Breast epithelium (tissue), 4 donors: ENCODE measurements around the gene SLC2A4RG. TPM values are rescaled to one million over a fixed set of nuclear protein-coding genes. Genes with fewer than 3 reads are reported as not detected.

Experiments used
- DNase-seq, 2 donors: peaks; one replicate each; pipeline ENCODE4 v3.0.0-alpha.2; 2019; ENCODE audit warnings: low spot score in 2 of 2
- H3K27ac ChIP-seq, 2 donors: fragments of 200-600 bp; sonication (generic) in 1 of 2; one replicate each; pipeline ENCODE4 v1.5.1; 2016 to 2019; ENCODE audit warnings: mild to moderate bottlenecking in 1 of 2
- H3K27me3 ChIP-seq, 2 donors: fragments of 200-600 bp; sonication (generic) in 1 of 2; one replicate each; pipeline versions ENCODE4 v1.5.1 to v1.6.0; 2017 to 2019; ENCODE audit warnings: control low read depth in 1 of 2, mild to moderate bottlenecking in 1 of 2
- H3K36me3 ChIP-seq: fragments of 200-600 bp; one replicate; pipeline ENCODE4 v1.5.1; 2019
- H3K4me1 ChIP-seq, 2 donors: fragments of 200-600 bp; sonication (generic); one replicate each; pipeline ENCODE4 v1.5.1; 2016 to 2019; ENCODE audit warnings: control low read depth in 1 of 2
- H3K4me3 ChIP-seq, 3 donors: fragments of 200-600 bp; sonication (generic); 1 replicate in 2 of 3; 2 replicates in 1 of 3; pipeline ENCODE4 v1.5.1; 2016 to 2019; ENCODE audit warnings: mild to moderate bottlenecking in 3 of 3, moderate library complexity in 2 of 3
- H3K9me3 ChIP-seq, 2 donors: fragments of 200-600 bp; sonication (generic) in 1 of 2; one replicate each; pipeline ENCODE4 v1.5.1; 2016 to 2019; ENCODE audit warnings: control low read depth in 1 of 2
- POLR2A ChIP-seq: fragments of 450-650 bp; IDR thresholded peaks from one replicate; pipeline ENCODE4 v1.6.1; 2016; ENCODE audit warnings: antibody characterized with exemption, mild to moderate bottlenecking, moderate library complexity
- POLR2AphosphoS5 ChIP-seq, 3 donors: sonication (generic); formaldehyde crosslinking; IDR thresholded peaks; one replicate each; pipeline ENCODE4 v1.6.1; 2017; ENCODE audit warnings: antibody characterized with exemption in 3 of 3
- intact Hi-C: fragments of 100-400 bp; cut with DNase I; formaldehyde crosslinking; loops from one replicate; pipeline ENCODE4 v1.15.1; 2023; ENCODE audit warnings: low total_unique reads
- total RNA-seq, 3 donors: library from RNA; depleted of rRNA; stranded (reverse); fragments of >200 nt; gene quantifications; one replicate each; pipeline ENCODE4 v1.1.0, GENCODE V29; 2016
- TF ChIP-seq, protein P1 (sequence below), 3 donors: fragments of 450-650 bp; IDR thresholded peaks; one replicate each; pipeline ENCODE4 v1.5.1; 2016 to 2017; ENCODE audit warnings: antibody characterized with exemption in 3 of 3, mild to moderate bottlenecking in 3 of 3, moderate library complexity in 3 of 3

The SLC2A4RG gene
- total RNA-seq, 3 donors from 2014 or later = 22.9 to 58.9 (median 36.9) TPM

DNA sequence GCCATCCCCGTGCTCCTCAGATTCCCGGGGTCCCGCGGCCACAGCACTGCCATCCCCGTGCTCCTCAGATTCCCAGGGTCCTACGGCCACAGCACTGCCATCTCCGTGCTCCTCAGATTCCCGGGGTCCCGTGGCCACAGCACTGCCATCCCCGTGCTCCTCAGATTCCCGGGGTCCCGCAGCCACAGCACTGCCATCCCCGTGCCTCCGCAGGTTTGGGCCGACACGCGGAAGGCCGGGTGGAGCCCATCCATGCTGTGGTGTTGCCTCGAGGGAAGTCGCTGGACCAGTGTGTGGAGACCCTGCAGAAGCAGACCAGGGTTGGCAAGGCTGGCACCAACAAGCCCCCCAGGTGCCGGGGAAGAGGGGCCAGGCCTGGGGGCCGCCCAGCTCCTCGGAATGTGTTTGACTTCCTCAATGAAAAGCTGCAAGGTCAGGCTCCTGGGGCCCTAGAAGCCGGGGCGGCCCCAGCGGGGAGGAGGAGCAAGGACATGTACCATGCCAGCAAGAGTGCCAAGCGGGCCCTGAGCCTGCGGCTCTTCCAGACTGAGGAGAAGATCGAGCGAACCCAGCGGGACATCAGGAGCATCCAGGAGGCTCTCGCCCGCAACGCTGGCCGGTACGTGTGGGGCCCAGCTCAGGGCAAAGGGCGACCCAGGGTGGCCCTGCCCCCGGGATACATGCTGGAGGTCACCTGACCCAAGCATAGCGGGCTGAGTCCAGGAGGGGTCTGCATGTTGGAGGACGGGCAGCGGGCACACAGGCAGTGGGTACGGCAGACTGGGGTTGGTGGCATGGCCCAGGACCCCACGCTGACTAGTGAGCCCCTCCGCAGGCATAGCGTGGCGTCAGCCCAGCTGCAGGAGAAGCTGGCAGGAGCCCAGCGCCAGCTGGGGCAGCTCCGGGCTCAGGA lies 4.4 kb upstream of the SLC2A4RG start:
- H3K9me3 ChIP-seq = no peaks in the 10 kb centered on the region
- no peak overlapping the region for H3K27ac ChIP-seq
- peaks cover 13 to 14% of the 10 kb centered on the region in 2 donors for H3K4me1 ChIP-seq
- H3K36me3 ChIP-seq = no peaks in the 10 kb centered on the region
- H3K27me3 ChIP-seq = no peaks in the 10 kb centered on the region
- H3K4me3 ChIP-seq = no peak overlapping the region
- TF ChIP-seq POLR2A = no peak
- TF ChIP-seq, protein P1, sequence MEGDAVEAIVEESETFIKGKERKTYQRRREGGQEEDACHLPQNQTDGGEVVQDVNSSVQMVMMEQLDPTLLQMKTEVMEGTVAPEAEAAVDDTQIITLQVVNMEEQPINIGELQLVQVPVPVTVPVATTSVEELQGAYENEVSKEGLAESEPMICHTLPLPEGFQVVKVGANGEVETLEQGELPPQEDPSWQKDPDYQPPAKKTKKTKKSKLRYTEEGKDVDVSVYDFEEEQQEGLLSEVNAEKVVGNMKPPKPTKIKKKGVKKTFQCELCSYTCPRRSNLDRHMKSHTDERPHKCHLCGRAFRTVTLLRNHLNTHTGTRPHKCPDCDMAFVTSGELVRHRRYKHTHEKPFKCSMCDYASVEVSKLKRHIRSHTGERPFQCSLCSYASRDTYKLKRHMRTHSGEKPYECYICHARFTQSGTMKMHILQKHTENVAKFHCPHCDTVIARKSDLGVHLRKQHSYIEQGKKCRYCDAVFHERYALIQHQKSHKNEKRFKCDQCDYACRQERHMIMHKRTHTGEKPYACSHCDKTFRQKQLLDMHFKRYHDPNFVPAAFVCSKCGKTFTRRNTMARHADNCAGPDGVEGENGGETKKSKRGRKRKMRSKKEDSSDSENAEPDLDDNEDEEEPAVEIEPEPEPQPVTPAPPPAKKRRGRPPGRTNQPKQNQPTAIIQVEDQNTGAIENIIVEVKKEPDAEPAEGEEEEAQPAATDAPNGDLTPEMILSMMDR (IDR thresholded peaks at IDR 0.05) = no peak
- no peak for TF ChIP-seq POLR2AphosphoS5 (IDR thresholded peaks at IDR 0.05)
- intact Hi-C loops = no loop called here
- no peak for DNase-seq

DNA sequence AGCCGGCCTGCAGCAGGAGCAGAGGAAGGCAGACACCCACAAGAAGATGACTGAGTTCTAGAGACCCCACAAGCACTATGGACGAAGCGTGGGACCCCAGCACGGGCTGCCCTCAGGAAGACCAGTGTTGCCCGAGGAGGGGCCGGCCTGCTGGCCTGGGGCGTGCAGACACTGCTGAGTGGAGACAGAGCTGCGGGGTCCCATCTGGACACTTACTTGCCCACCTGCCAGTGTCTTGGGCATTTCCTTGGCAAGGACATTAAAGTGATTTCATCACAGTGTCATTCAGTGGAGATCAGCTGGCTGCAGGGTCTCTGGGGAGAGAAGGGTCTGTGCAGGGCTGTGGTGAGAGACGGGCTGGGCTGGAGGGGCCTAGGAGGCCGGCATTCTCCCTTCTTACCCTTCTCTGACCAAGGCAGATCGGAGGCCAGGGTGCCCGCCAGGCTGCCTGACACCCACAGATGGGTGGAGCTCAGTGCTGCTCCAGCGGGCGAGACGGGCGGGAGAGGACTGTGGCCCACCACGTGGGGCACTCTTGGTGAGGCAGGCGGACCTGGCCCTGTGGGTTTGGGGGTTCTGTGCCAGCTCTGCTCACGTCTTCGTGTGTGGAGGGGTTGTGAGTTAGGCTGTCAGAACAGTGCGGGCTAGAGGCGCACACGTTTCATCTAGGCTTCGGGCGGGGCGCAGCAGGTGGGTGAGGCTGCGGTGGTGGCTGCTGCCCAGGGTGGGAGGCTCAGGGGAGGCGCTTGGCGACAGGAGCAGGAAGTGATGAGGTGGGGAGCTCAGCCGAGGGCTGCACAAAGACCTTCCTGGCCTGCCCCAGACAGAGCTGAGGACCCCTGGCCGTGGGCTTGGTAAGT lies 3.5 kb upstream of the SLC2A4RG start, which contains the start of gene LIME1:
Gene LIME1, plus strand, starts transcription at position 806 of the 860 bp plus-strand sequence. CDS start 886 bp downstream, outside the sequence.
- H3K27ac ChIP-seq = peak within 1 kb of the TSS in 1 of 2 donors; percentile 7
- intact Hi-C loops = no loop called here
- H3K4me1 ChIP-seq = peaks cover 16 to 17% of the 10 kb centered on the region in 2 donors
- no peaks in the 10 kb centered on the region for H3K36me3 ChIP-seq
- no peak for DNase-seq
- H3K4me3 ChIP-seq = peak within 1 kb of the TSS; percentile 9 to 89 (median 40)
- H3K27me3 ChIP-seq = no peaks in the 10 kb centered on the region
- no peaks in the 10 kb centered on the region for H3K9me3 ChIP-seq
- TF ChIP-seq POLR2A (no peak), POLR2AphosphoS5 (IDR thresholded peaks at IDR 0.05) (no peak)
- TF ChIP-seq, protein P1 (IDR thresholded peaks at IDR 0.05) = no peak

DNA sequence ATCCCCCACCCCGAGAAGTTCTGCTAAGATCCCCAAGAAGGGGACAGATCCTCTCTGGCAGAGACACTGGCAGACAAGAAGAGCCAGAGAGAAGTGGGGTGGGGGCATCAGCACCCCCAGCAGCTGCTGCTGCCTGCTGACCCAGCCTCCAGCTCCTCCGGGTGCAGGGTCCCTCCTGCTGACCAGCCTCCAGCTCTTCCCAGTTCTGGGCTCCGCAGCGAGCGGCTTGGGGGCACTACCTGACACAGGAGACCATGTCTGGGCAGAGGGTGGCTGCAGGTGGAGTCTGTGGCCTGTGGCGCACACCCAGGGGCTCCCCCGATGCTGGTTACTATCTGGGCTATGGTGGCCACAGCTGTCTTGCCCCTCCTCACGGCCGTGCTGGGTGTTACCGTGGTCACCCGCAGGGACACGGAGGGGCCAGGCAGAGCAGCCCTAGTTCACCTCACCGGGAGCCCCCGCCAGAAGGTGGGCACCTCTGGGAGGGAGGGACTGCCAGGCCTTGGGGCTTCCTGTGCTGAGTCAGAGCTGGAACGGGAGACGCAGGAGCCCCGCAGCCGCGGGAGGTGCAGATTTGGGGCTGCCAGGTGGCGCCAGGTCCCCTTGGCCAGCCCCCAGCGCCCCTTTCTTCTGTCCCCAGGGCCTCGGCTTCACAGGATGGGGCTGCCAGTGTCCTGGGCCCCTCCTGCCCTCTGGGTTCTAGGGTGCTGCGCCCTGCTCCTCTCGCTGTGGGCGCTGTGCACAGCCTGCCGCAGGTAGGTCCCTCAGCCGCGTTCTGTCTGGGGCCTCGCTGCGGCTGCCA lies 2.5 kb upstream of the SLC2A4RG start:
- no peaks in the 10 kb centered on the region for H3K36me3 ChIP-seq
- H3K9me3 ChIP-seq = no peaks in the 10 kb centered on the region
- intact Hi-C loops = no loop called here
- no peaks in the 10 kb centered on the region for H3K27me3 ChIP-seq
- peak overlapping the region; percentile 9 to 89 (median 40) for H3K4me3 ChIP-seq
- no peak for DNase-seq
- TF ChIP-seq, protein P1 (IDR thresholded peaks at IDR 0.05) = no peak
- TF ChIP-seq POLR2AphosphoS5 (IDR thresholded peaks at IDR 0.05) (no peak), POLR2A (no peak)
- peak overlapping the region in 1 of 2 donors; percentile 7 for H3K27ac ChIP-seq
- peaks cover 26 to 27% of the 10 kb centered on the region in 2 donors for H3K4me1 ChIP-seq

DNA sequence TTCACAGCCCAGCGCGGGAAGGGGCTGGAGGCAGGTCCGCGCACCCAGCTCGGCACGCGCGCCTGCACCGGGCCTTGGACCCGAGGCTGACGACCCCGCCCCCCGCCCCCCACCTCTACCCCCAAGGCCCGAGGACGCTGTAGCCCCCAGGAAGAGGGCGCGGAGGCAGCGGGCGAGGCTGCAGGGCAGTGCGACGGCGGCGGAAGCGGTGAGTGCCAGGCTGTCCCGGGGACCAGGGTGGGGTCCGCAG lies 2.0 kb upstream of the SLC2A4RG start:
- no peak for TF ChIP-seq POLR2A
- no peak for TF ChIP-seq POLR2AphosphoS5 (IDR thresholded peaks at IDR 0.05)
- TF ChIP-seq, protein P1 (IDR thresholded peaks at IDR 0.05) = no peak
- H3K9me3 ChIP-seq = no peaks in the 10 kb centered on the region
- peak overlapping the region; percentile 9 to 89 (median 40) for H3K4me3 ChIP-seq
- intact Hi-C loops = no loop called here
- no peaks in the 10 kb centered on the region for H3K36me3 ChIP-seq
- H3K27ac ChIP-seq = no peak overlapping the region
- H3K27me3 ChIP-seq = no peaks in the 10 kb centered on the region
- no peak for DNase-seq
- H3K4me1 ChIP-seq = peaks cover 26 to 31% of the 10 kb centered on the region in 2 donors
